ENCODE results near the gene GAREM1.

DNA sequence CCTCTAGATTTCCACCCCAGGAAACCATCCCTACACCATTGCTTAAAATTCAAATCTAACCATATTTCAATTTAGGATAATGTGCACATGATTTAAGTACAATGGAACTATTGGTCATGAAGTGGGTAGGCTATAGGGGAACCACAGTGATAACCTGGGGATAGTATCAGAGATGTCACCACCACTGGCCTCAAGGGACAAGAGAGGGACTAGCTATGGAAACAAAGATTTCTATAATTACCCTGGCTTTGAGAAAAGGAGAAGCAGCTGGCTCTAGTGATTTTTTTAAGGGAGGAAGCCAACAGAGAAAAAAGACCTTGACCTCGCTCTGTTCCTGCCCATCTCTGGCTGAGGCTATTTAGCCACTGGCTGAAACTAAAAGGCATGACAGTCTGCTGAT, 148.9 kb downstream of the GAREM1 start:
- no peak for TF ChIP-seq POLR2AphosphoS5 (IDR thresholded peaks at IDR 0.05)
- TF ChIP-seq, protein P1, sequence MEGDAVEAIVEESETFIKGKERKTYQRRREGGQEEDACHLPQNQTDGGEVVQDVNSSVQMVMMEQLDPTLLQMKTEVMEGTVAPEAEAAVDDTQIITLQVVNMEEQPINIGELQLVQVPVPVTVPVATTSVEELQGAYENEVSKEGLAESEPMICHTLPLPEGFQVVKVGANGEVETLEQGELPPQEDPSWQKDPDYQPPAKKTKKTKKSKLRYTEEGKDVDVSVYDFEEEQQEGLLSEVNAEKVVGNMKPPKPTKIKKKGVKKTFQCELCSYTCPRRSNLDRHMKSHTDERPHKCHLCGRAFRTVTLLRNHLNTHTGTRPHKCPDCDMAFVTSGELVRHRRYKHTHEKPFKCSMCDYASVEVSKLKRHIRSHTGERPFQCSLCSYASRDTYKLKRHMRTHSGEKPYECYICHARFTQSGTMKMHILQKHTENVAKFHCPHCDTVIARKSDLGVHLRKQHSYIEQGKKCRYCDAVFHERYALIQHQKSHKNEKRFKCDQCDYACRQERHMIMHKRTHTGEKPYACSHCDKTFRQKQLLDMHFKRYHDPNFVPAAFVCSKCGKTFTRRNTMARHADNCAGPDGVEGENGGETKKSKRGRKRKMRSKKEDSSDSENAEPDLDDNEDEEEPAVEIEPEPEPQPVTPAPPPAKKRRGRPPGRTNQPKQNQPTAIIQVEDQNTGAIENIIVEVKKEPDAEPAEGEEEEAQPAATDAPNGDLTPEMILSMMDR (IDR thresholded peaks at IDR 0.05), result no peak
